ENCODE measurements around the gene SLIRP.
A peak's percentile ranks its signal among the peaks of the same experiment; 100 is the strongest.

The SLIRP gene

GRCh38 chr14:77691259-77691658, 16.6 kb upstream of the SLIRP start:
- H3K27me3 ChIP-seq (ENCODE audit: low read length), result no peaks in the 10 kb centered on the region
- no peak overlapping the region for H3K4me2 ChIP-seq (ENCODE audit: low read depth, low read length, poor library complexity, severe bottlenecking)
- H3K4me3 ChIP-seq (ENCODE audit: insufficient read depth, low read length, poor library complexity, severe bottlenecking), result no peak overlapping the region
- no peaks in the 10 kb centered on the region for H3K9me3 ChIP-seq (ENCODE audit: insufficient read depth, low read length)
- H3K27ac ChIP-seq (ENCODE audit: low read depth, low read length), result no peak overlapping the region
- TF ChIP-seq EZH2phosphoT487 (conservative IDR thresholded peaks at IDR 0.05; ENCODE audit: low read length), result no peak
- TF ChIP-seq CTCF (IDR thresholded peaks at IDR 0.05; ENCODE audit: insufficient read depth, low read length, poor library complexity, severe bottlenecking), result no peak
- no peaks in the 10 kb centered on the region for H4K20me1 ChIP-seq (ENCODE audit: low read depth, low read length)
- no peaks in the 10 kb centered on the region for H3K79me2 ChIP-seq (ENCODE audit: insufficient read depth, low read length)
- no peak overlapping the region for H3K9ac ChIP-seq (ENCODE audit: low read length)
- no peaks in the 10 kb centered on the region for H3K9me2 ChIP-seq (replicated peaks; ENCODE audit: insufficient read depth, low read length)
- H3F3A ChIP-seq (ENCODE audit: insufficient read depth), result no peaks in the 10 kb centered on the region
- peaks cover 10% of the 10 kb centered on the region; the same call in 1 of the 2 replicates for H3K36me3 ChIP-seq (ENCODE audit: low read length)
- no peak overlapping the region for H2AFZ ChIP-seq (ENCODE audit: low read depth, low read length, severe bottlenecking)

- Histone ChIP-seq H3K36me3 (ENCODE audit: low read length) (peaks cover 13% of the 10 kb centered on the region), H3K79me2 (ENCODE audit: insufficient read depth, low read length) (peaks cover 70% of the 10 kb centered on the region), H4K20me1 (ENCODE audit: low read depth, low read length) (peaks cover 10% of the 10 kb centered on the region)
These were observed 564 bp upstream of the SLIRP start for GRCh38 chr14:77707355-77707723.

GRCh38 chr14:77708749-77709148, 846 bp downstream of the SLIRP start:
- Histone ChIP-seq H4K20me1 (ENCODE audit: low read depth, low read length) (peaks cover 10% of the 10 kb centered on the region), H3K9ac (ENCODE audit: low read length) (peak overlapping the region; percentile 85), H3K9me3 (ENCODE audit: insufficient read depth, low read length) (no peaks in the 10 kb centered on the region), H2AFZ (ENCODE audit: low read depth, low read length, severe bottlenecking) (no peak overlapping the region), H3K27me3 (ENCODE audit: low read length) (no peaks in the 10 kb centered on the region), H3K4me2 (ENCODE audit: low read depth, low read length, poor library complexity, severe bottlenecking) (peak overlapping the region; percentile 73), H3K79me2 (ENCODE audit: insufficient read depth, low read length) (peaks cover 70% of the 10 kb centered on the region), H3K27ac (ENCODE audit: low read depth, low read length) (no peak overlapping the region), H3K9me2 (replicated peaks; ENCODE audit: insufficient read depth, low read length) (no peaks in the 10 kb centered on the region), H3K36me3 (ENCODE audit: low read length) (peaks cover 22% of the 10 kb centered on the region), H3F3A (ENCODE audit: insufficient read depth) (0 out of 2 replicates have a peak, but pooled peaks cover 7% of the 10 kb centered on the region), H3K4me3 (ENCODE audit: insufficient read depth, low read length, poor library complexity, severe bottlenecking) (peak overlapping the region; percentile 97)
- TF ChIP-seq CTCF (IDR thresholded peaks at IDR 0.05; ENCODE audit: insufficient read depth, low read length, poor library complexity, severe bottlenecking) (no peak), EZH2phosphoT487 (conservative IDR thresholded peaks at IDR 0.05; ENCODE audit: low read length) (no peak)

More at GRCh38 chr14:77707355-77707723, 564 bp upstream of the SLIRP start:
- peak overlapping the region; percentile 85 for H3K9ac ChIP-seq (ENCODE audit: low read length)
- no peaks in the 10 kb centered on the region for H3K9me3 ChIP-seq (ENCODE audit: insufficient read depth, low read length)
- H3K27ac ChIP-seq (ENCODE audit: low read depth, low read length), result no peak overlapping the region
- no peaks in the 10 kb centered on the region for H3K27me3 ChIP-seq (ENCODE audit: low read length)
- TF ChIP-seq CTCF (IDR thresholded peaks at IDR 0.05; ENCODE audit: insufficient read depth, low read length, poor library complexity, severe bottlenecking), result peak; percentile 45
- no peak for TF ChIP-seq EZH2phosphoT487 (conservative IDR thresholded peaks at IDR 0.05; ENCODE audit: low read length)
- peak overlapping the region; percentile 97 for H3K4me3 ChIP-seq (ENCODE audit: insufficient read depth, low read length, poor library complexity, severe bottlenecking)
- H2AFZ ChIP-seq (ENCODE audit: low read depth, low read length, severe bottlenecking), result peak overlapping the region; percentile 70
- H3F3A ChIP-seq (ENCODE audit: insufficient read depth), result no peaks in the 10 kb centered on the region
- H3K4me2 ChIP-seq (ENCODE audit: low read depth, low read length, poor library complexity, severe bottlenecking), result peak overlapping the region; percentile 73
- no peaks in the 10 kb centered on the region for H3K9me2 ChIP-seq (replicated peaks; ENCODE audit: insufficient read depth, low read length)

Data from SU-DHL-6 (cell line).